Measurements from ENCODE around the gene ARID1A.
A peak's percentile ranks its signal among the peaks of the same experiment; 100 is the strongest.

The ARID1A gene

GRCh38 chr1:26733392-26733791 lies 37.6 kb downstream of the ARID1A start:
- no peak overlapping the region for H3K27ac ChIP-seq
- TF ChIP-seq, protein P1, sequence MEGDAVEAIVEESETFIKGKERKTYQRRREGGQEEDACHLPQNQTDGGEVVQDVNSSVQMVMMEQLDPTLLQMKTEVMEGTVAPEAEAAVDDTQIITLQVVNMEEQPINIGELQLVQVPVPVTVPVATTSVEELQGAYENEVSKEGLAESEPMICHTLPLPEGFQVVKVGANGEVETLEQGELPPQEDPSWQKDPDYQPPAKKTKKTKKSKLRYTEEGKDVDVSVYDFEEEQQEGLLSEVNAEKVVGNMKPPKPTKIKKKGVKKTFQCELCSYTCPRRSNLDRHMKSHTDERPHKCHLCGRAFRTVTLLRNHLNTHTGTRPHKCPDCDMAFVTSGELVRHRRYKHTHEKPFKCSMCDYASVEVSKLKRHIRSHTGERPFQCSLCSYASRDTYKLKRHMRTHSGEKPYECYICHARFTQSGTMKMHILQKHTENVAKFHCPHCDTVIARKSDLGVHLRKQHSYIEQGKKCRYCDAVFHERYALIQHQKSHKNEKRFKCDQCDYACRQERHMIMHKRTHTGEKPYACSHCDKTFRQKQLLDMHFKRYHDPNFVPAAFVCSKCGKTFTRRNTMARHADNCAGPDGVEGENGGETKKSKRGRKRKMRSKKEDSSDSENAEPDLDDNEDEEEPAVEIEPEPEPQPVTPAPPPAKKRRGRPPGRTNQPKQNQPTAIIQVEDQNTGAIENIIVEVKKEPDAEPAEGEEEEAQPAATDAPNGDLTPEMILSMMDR (conservative IDR thresholded peaks at IDR 0.05), result no peak

DNA sequence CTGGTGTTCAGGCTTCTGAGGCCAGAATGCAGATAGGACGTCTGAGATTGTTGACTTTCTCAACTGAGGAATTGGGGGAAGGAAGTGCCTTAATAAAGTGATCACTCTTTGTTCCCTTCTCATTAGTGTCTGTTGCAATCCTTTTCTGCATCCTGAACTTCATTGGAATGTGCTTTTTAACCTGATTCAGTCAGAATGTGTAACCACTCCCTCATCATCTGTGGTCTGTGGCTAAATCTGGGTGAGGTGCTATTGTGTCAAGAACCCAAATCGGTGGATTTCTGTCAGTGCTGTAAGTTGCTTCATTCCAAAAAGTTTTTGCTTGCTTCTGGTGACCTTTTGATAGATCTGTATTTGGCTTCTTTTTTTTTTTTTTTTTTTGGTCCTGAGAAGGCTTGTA lies 38.2 kb downstream of the ARID1A start:
- no peak overlapping the region for H3K27ac ChIP-seq
- TF ChIP-seq, protein P1 (conservative IDR thresholded peaks at IDR 0.05), result no peak

DNA sequence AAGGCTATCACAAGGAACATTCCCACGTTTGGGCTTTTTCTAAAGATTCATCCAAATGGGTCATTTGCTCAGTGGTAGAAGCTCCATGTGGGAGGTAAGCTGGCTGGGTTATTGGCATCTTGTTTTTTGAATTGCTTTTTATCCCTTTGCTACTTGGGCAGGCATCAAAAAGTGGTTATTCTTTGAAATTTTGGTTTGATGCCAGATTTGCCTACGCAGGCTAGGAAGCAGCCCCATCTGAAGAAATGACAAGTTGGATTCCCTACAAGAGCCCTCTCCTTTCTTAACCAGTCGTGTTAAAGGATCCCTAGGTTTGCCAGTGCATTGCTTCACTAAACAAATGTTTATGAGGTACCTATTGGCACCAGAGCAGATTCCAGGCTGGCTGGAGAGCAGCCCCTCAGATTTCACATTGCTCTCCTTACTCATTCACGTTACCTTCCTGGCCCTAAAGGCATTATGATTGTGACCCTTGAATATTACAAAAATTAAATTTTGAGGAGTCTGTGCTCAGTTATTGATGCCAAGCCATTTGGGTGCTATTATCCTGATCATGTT lies 38.8 kb downstream of the ARID1A start:
- TF ChIP-seq, protein P1 (conservative IDR thresholded peaks at IDR 0.05), result no peak
- H3K27ac ChIP-seq, result no peak overlapping the region

DNA sequence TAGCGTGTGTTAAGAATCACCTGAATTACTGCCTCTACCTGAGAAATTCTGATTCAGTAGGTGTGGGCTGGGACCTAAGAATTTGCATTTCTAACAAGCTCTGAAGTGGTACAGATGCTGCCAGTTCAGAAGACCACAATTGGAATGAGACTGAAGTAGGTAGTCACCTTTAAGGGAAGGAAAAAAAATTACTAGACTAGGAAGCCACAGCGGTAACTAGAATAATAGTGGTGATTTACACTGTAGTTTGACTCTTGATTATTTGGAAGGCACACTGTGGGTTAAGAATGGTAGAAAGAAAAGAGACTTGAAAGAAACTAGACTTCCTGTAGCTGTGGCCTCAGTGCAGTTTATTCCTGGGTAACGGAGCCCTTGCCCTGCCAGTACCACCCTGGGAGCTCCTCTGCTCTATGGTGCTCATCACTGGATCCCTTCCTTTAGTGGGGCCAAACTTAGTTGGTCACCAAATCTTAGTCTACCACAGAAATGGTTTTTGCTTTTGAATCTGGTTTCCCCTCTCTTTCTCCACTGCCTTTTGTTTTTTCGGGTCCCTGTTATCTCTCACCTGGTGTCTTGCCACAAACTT lies 43.6 kb downstream of the ARID1A start:
- H3K27ac ChIP-seq, result 0 out of 2 replicates have a peak overlapping the region, but pooled peaks have one; percentile 7
- TF ChIP-seq, protein P1 (conservative IDR thresholded peaks at IDR 0.05), result no peak

GRCh38 chr1:26740023-26740634 lies 44.3 kb downstream of the ARID1A start:
- peak overlapping the region; percentile 8; the same call in 1 of the 2 replicates for H3K27ac ChIP-seq
- TF ChIP-seq, protein P1 (conservative IDR thresholded peaks at IDR 0.05), result no peak

DNA sequence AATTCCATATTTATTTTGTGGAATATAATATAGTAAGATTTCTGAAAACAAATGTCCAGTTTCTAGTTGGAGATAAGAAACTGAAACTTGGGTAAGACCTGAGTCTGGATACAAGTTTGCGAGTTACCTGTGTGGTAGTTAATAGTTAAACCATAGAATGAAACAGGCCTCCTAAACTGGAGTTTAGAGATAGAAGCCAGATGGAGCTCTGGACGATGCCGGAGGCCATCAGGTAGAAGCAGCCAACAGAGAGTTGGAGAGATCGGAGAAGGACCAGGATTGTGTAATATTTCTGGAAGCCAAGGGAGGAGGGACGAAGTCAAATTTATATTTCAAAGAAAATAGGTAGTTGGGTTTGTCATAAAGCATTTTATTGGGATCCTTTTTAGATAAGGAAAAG lies 45.1 kb downstream of the ARID1A start:
- TF ChIP-seq, protein P1 (conservative IDR thresholded peaks at IDR 0.05), result no peak
- H3K27ac ChIP-seq, result peak overlapping the region; percentile 8; the same call in 1 of the 2 replicates

DNA sequence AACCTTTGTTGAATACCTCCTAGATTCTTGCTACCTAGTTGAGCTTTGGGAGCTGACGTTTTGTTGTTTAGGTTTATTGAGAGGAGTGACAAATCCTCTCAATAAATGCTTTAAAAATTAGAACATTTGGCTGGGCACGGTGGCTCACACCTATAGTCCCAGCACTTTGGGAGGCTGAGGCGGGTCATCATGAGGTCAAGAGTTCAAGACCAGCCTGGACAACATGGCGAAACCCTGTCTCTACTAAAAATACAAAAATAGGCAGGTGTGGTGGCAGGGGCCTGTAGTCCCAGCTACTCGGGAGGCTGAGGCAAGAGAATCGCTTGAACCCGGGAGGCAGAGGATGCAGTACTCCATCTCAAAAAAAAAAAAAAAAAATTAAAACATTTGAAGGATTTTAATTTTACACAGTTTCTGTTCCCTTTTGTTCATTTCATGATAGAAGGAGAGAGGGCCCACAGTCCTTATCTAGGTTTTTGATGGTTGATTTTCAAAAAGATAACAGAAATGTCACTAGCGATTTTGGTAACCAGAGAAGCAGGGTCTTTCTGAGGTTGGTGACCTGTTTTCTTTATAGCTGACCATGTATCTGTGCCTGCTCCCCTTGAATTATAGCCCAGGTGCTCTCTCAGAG lies 47.7 kb downstream of the ARID1A start:
- no peak overlapping the region for H3K27ac ChIP-seq
- TF ChIP-seq, protein P1 (conservative IDR thresholded peaks at IDR 0.05), result no peak
